ENCODE measurements around the gene UGT1A6.

GRCh38 chr2:233707940-233708644 is 15.4 kb downstream of the UGT1A6 start:
- TF ChIP-seq EZH2 (IDR thresholded peaks at IDR 0.05; ENCODE audit: borderline replicate concordance, low read length): no peak
- TF ChIP-seq CTCF (IDR thresholded peaks at IDR 0.05; ENCODE audit: low read length): no peak
